OCI-LY7 (cell line): ENCODE measurements around the gene RGR. TPM values are rescaled to one million over a fixed set of nuclear protein-coding genes. Genes with fewer than 3 reads are reported as not detected.

Source experiments
- BruUV-seq: library from RNA; stranded (reverse); fragments of 400-500 nt; replicated peaks from 2 replicates; lab custom pipeline; 2021; lab: Mats Ljungman, UMichigan
- CTCF ChIA-PET: fragments of 300-600 bp; sonication (Branson Sonifier 250); formaldehyde crosslinking; loops from one replicate; lab custom pipeline; 2022; ENCODE audit warnings: antibody characterized with exemption; ENCODE audit not compliant: unreplicated experiment; lab: Charles Lee
- POLR2A ChIA-PET: fragments of 300-600 bp; sonication (Branson Sonifier 250); formaldehyde crosslinking; loops from one replicate; lab custom pipeline; 2022; ENCODE audit warnings: antibody characterized with exemption; lab: Charles Lee
- DNase-seq: peaks from one replicate; pipeline ENCODE4 v3.0.0-alpha.2; 2015; ENCODE audit warnings: low spot score
- H2AFZ ChIP-seq: fragments of 200-600 bp; sonication (generic), shearing (Covaris generic); 2 replicates; pipeline ENCODE4 v1.6.1; 2014; ENCODE audit warnings: mild to moderate bottlenecking, antibody characterized with exemption, low read length, moderate library complexity
- H3K27ac ChIP-seq: fragments of 200-600 bp; sonication (generic); 2 replicates; pipeline ENCODE4 v1.5.1; 2014; ENCODE audit warnings: mixed run types, low read depth, mild to moderate bottlenecking, moderate library complexity, low read length, inconsistent platforms; ENCODE audit not compliant: poor library complexity, severe bottlenecking
- H3K36me3 ChIP-seq: fragments of 200-600 bp; sonication (generic); 2 replicates; pipeline ENCODE4 v1.6.1; 2014; ENCODE audit warnings: mild to moderate bottlenecking, antibody characterized with exemption, low read length, moderate library complexity, mixed read lengths; ENCODE audit not compliant: insufficient read depth
- H3K4me1 ChIP-seq: fragments of 200-600 bp; sonication (generic); 2 replicates; pipeline ENCODE4 v1.5.1; 2014; ENCODE audit warnings: mild to moderate bottlenecking, low read length; ENCODE audit not compliant: insufficient read depth, poor library complexity, severe bottlenecking
- H3K4me2 ChIP-seq: fragments of 200-600 bp; sonication (generic); 2 replicates; pipeline ENCODE4 v1.6.1; 2014; ENCODE audit warnings: mild to moderate bottlenecking, low read length
- H3K4me3 ChIP-seq: fragments of 200-600 bp; sonication (generic); 2 replicates; pipeline ENCODE4 v1.5.1; 2014; ENCODE audit warnings: mild to moderate bottlenecking, low read depth, low read length; ENCODE audit not compliant: poor library complexity, severe bottlenecking
- H3K79me2 ChIP-seq: fragments of 200-600 bp; sonication (generic); 2 replicates; pipeline ENCODE4 v1.6.1; 2016; ENCODE audit warnings: low read depth, mild to moderate bottlenecking, low read length, moderate library complexity, mixed read lengths; ENCODE audit not compliant: insufficient read depth
- H3K9me2 ChIP-seq: fragments of 200-600 bp; sonication (generic); 2 replicates; pipeline ENCODE4 v1.6.1; 2016; ENCODE audit warnings: mild to moderate bottlenecking, low read length, mixed read lengths; ENCODE audit not compliant: insufficient read depth
- H3K9me3 ChIP-seq: fragments of 200-600 bp; sonication (generic); 2 replicates; pipeline ENCODE4 v1.6.1; 2014; ENCODE audit warnings: mild to moderate bottlenecking, mixed run types, low read length, mixed read lengths
- H4K20me1 ChIP-seq: fragments of 200-600 bp; sonication (generic); 2 replicates; pipeline ENCODE4 v1.6.1; 2014; ENCODE audit warnings: mild to moderate bottlenecking, antibody characterized with exemption, low read length, moderate library complexity, mixed read lengths; ENCODE audit not compliant: insufficient read depth
- CTCF ChIP-seq: fragments of 200-600 bp; sonication (generic); conservative IDR thresholded peaks from 2 replicates; pipeline ENCODE4 v1.5.1; 2014; ENCODE audit warnings: mild to moderate bottlenecking, antibody characterized with exemption, low read length, moderate library complexity, mixed read lengths
- EZH2phosphoT487 ChIP-seq: fragments of 200-600 bp; sonication (generic); IDR thresholded peaks from 2 replicates; pipeline ENCODE4 v1.6.1; 2018; ENCODE audit warnings: low read depth, borderline replicate concordance, mild to moderate bottlenecking, mixed run types, antibody characterized with exemption, low read length, moderate library complexity, mixed read lengths
- intact Hi-C: fragments of 100-400 bp; cut with micrococcal nuclease; formaldehyde crosslinking; loops from one replicate; pipeline ENCODE4 v1.10.0; 2022; ENCODE audit not compliant: unreplicated experiment
- total RNA-seq, 2 experiments: library from RNA; depleted of rRNA in 1 of 2; stranded (reverse); fragments of >200 nt in 1 of 2; shearing (Covaris generic) in 1 of 2; gene quantifications; 2 replicates each; pipeline ENCODE4 v1.2.3, GENCODE V29; 2014 to 2022

Gene RGR
- total RNA-seq, 2 experiments from 2014 or later, result not detected

- no peaks in the 10 kb centered on the region for H4K20me1 ChIP-seq
- H3K27ac ChIP-seq, result no peak overlapping the region
- DNase-seq, result no peak
- H2AFZ ChIP-seq, result no peak overlapping the region
- H3K4me2 ChIP-seq, result no peak overlapping the region
- no peak overlapping the region for H3K4me3 ChIP-seq
- no peaks in the 10 kb centered on the region for H3K4me1 ChIP-seq
- TF ChIP-seq CTCF (no peak), EZH2phosphoT487 (no peak)
- ChIA-PET POLR2A (no interaction called here), CTCF (no interaction called here)
- intact Hi-C loops, result no loop called here
- H3K9me3 ChIP-seq, result no peaks in the 10 kb centered on the region
- no peaks in the 10 kb centered on the region for H3K79me2 ChIP-seq
- H3K36me3 ChIP-seq, result no peaks in the 10 kb centered on the region
- no peaks in the 10 kb centered on the region for H3K9me2 ChIP-seq
- no TSS peak for BruUV-seq
Measured at GRCh38 chr10:84196941-84197340, 47.9 kb upstream of the RGR start.

GRCh38 chr10:84197643-84198042, 47.2 kb upstream of the RGR start:
- Histone ChIP-seq H3K4me2 (no peak overlapping the region), H3K36me3 (no peaks in the 10 kb centered on the region), H3K9me3 (no peaks in the 10 kb centered on the region), H3K9me2 (no peaks in the 10 kb centered on the region), H3K27ac (no peak overlapping the region), H2AFZ (no peak overlapping the region), H3K79me2 (no peaks in the 10 kb centered on the region), H3K4me3 (no peak overlapping the region), H4K20me1 (no peaks in the 10 kb centered on the region), H3K4me1 (no peaks in the 10 kb centered on the region)
- intact Hi-C loops, result no loop called here
- BruUV-seq, result no TSS peak
- no peak for TF ChIP-seq CTCF
- no peak for TF ChIP-seq EZH2phosphoT487
- no peak for DNase-seq
- CTCF ChIA-PET, result no interaction called here
- POLR2A ChIA-PET, result no interaction called here

DNA sequence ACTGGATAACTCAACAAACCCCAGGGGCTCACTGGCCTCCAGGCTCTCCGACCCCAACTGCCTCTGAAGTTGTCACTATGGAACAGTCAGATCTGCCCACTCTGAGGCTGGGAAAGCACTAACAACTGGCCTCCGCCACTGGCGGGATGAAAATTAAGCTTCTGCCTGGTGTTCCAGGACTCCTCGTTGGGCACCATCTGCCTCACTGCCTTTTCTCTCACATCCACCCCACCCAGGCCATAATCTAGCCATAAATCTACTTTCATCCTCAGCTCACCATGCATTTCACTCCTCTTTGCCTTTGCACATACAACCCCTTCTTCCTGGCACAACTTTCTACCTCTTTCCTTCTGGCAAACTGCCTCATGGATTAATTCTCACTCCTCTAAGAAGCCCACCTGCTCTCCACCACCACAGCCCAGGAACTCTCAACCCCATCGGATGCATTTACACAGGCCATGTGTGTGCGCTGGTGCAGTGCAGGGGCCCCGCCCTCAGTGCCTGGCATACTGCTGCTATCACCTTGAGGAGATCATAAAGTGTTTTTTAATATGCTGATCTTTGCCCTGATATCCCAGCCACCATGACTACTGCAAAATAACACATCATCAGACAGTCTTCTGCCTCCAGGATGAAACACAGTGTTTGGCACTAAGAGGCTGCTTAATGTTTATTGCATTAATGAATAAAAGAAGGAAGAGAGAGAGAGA, 46.5 kb upstream of the RGR start:
- H3K9me3 ChIP-seq, result no peaks in the 10 kb centered on the region
- BruUV-seq, result no TSS peak
- no peak overlapping the region for H3K27ac ChIP-seq
- ChIA-PET POLR2A (no interaction called here), CTCF (no interaction called here)
- no peaks in the 10 kb centered on the region for H3K4me1 ChIP-seq
- H3K9me2 ChIP-seq, result no peaks in the 10 kb centered on the region
- intact Hi-C loops, result no loop called here
- H4K20me1 ChIP-seq, result no peaks in the 10 kb centered on the region
- no peak overlapping the region for H2AFZ ChIP-seq
- H3K36me3 ChIP-seq, result no peaks in the 10 kb centered on the region
- H3K4me2 ChIP-seq, result no peak overlapping the region
- no peak for DNase-seq
- H3K4me3 ChIP-seq, result no peak overlapping the region
- no peak for TF ChIP-seq CTCF
- no peak for TF ChIP-seq EZH2phosphoT487
- no peaks in the 10 kb centered on the region for H3K79me2 ChIP-seq
